Panc1 (cell line): ENCODE measurements around the gene HSF5.

ENCODE experiments used
- TF ChIP-seq, protein P1 (sequence below), 2 experiments: IDR thresholded peaks; 2 replicates each; pipeline ENCODE4 v1.6.1; 2011 to 2012; ENCODE audit warnings: low read depth in 2 of 2, control low read depth in 1 of 2, low read length in 1 of 2, mild to moderate bottlenecking in 1 of 2, moderate library complexity in 1 of 2; ENCODE audit not compliant: insufficient read depth in 1 of 2
- TF ChIP-seq, protein P2 (sequence below): fragments of 450-650 bp; IDR thresholded peaks from 2 replicates; pipeline ENCODE4 v1.5.1; 2017; ENCODE audit warnings: mild to moderate bottlenecking

DNA sequence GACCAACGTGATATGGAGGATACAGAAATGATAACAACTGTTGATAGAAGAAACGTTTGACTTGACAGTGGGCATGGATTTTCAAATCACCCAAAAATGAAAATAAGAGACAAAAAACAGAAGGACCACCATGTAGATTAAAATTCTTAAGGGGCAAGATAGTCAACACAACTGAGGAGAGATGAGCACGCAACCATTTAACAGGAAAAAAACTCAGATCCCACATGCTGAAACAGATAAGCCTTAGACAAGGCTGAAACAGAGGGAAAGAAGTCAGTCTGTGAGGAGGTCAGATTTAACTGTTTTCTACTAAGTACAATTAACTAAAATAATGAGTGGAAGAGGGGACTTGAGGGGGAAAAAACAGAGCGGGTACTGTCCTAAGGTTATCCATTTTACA, 92.0 kb downstream of the HSF5 start:
- TF ChIP-seq, protein P1, sequence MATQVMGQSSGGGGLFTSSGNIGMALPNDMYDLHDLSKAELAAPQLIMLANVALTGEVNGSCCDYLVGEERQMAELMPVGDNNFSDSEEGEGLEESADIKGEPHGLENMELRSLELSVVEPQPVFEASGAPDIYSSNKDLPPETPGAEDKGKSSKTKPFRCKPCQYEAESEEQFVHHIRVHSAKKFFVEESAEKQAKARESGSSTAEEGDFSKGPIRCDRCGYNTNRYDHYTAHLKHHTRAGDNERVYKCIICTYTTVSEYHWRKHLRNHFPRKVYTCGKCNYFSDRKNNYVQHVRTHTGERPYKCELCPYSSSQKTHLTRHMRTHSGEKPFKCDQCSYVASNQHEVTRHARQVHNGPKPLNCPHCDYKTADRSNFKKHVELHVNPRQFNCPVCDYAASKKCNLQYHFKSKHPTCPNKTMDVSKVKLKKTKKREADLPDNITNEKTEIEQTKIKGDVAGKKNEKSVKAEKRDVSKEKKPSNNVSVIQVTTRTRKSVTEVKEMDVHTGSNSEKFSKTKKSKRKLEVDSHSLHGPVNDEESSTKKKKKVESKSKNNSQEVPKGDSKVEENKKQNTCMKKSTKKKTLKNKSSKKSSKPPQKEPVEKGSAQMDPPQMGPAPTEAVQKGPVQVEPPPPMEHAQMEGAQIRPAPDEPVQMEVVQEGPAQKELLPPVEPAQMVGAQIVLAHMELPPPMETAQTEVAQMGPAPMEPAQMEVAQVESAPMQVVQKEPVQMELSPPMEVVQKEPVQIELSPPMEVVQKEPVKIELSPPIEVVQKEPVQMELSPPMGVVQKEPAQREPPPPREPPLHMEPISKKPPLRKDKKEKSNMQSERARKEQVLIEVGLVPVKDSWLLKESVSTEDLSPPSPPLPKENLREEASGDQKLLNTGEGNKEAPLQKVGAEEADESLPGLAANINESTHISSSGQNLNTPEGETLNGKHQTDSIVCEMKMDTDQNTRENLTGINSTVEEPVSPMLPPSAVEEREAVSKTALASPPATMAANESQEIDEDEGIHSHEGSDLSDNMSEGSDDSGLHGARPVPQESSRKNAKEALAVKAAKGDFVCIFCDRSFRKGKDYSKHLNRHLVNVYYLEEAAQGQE (IDR thresholded peaks at IDR 0.05; ENCODE audit: insufficient read depth in 1 of 2, low read depth in 2 of 2, low read length in 1 of 2) = no peak
- TF ChIP-seq, protein P2, sequence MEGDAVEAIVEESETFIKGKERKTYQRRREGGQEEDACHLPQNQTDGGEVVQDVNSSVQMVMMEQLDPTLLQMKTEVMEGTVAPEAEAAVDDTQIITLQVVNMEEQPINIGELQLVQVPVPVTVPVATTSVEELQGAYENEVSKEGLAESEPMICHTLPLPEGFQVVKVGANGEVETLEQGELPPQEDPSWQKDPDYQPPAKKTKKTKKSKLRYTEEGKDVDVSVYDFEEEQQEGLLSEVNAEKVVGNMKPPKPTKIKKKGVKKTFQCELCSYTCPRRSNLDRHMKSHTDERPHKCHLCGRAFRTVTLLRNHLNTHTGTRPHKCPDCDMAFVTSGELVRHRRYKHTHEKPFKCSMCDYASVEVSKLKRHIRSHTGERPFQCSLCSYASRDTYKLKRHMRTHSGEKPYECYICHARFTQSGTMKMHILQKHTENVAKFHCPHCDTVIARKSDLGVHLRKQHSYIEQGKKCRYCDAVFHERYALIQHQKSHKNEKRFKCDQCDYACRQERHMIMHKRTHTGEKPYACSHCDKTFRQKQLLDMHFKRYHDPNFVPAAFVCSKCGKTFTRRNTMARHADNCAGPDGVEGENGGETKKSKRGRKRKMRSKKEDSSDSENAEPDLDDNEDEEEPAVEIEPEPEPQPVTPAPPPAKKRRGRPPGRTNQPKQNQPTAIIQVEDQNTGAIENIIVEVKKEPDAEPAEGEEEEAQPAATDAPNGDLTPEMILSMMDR = no peak
